Hepatocyte (in vitro differentiated cells): Measurements from ENCODE around the gene SGO2.

Source experiments
- CTCF ChIP-seq: fragments of 200-600 bp; sonication (generic); IDR thresholded peaks from 2 replicates; pipeline ENCODE4 v1.5.1; 2016; ENCODE audit warnings: antibody characterized with exemption, mild to moderate bottlenecking; ENCODE audit not compliant: poor library complexity
- EZH2phosphoT487 ChIP-seq: fragments of 200-600 bp; sonication (generic); IDR thresholded peaks from one replicate; pipeline ENCODE4 v1.6.1; 2018; ENCODE audit warnings: antibody characterized with exemption, mild to moderate bottlenecking, low read depth, moderate library complexity; ENCODE audit not compliant: unreplicated experiment, severe bottlenecking

GRCh38 chr2:200509235-200509611 is 16.8 kb upstream of the SGO2 start:
- TF ChIP-seq CTCF (no peak), EZH2phosphoT487 (no peak)
